ENCODE measurements around the gene MCM6. TPM values are rescaled to one million over a fixed set of nuclear protein-coding genes. Genes with fewer than 3 reads are reported as not detected.

MCM6 gene
- total RNA-seq, 1 donor from 2014 or later: 62.5 TPM

GRCh38 chr2:135909976-135910375 is 33.7 kb upstream of the MCM6 start:
- Histone ChIP-seq H3K27me3 (no peaks in the 10 kb centered on the region), H3K36me3 (peaks cover 20 to 64% of the 10 kb centered on the region in 2 donors)

GRCh38 chr2:135905679-135906078 is 29.4 kb upstream of the MCM6 start:
- DNase-seq (ENCODE audit: low spot score in 2 of 2): no peak
- Histone ChIP-seq H3K36me3 (peaks cover 17 to 42% of the 10 kb centered on the region in 2 donors), H3K4me1 (no peaks in the 10 kb centered on the region), H3K4me3 (no peak overlapping the region), H3K9me3 (no peaks in the 10 kb centered on the region), H3K27ac (no peak overlapping the region), H3K27me3 (no peaks in the 10 kb centered on the region)
- TF ChIP-seq CTCF (IDR thresholded peaks at IDR 0.05): no peak
- intact Hi-C loops (cut with DNase I): no loop called here

More at GRCh38 chr2:135909976-135910375, 33.7 kb upstream of the MCM6 start:
- Histone ChIP-seq H3K4me3 (no peak overlapping the region), H3K4me1 (no peaks in the 10 kb centered on the region), H3K27ac (no peak overlapping the region), H3K9me3 (no peaks in the 10 kb centered on the region)
- intact Hi-C loops (cut with DNase I): loop anchor here (5.0 kb wide), 1 partner anchor 1927 kb away; no protein-coding TSS in a partner anchor
- no peak for DNase-seq (ENCODE audit: low spot score in 2 of 2)
- no peak for TF ChIP-seq CTCF (IDR thresholded peaks at IDR 0.05)

GRCh38 chr2:135904341-135904989 is 28.2 kb upstream of the MCM6 start:
- Histone ChIP-seq H3K9me3 (no peaks in the 10 kb centered on the region), H3K27ac (no peak overlapping the region), H3K4me3 (no peak overlapping the region), H3K4me1 (no peaks in the 10 kb centered on the region), H3K27me3 (no peaks in the 10 kb centered on the region), H3K36me3 (peaks cover 17 to 30% of the 10 kb centered on the region in 2 donors)
- TF ChIP-seq CTCF (IDR thresholded peaks at IDR 0.05): no peak
- DNase-seq (ENCODE audit: low spot score in 2 of 2): no peak
- intact Hi-C loops (cut with DNase I): no loop called here

GRCh38 chr2:135903650-135904049 is 27.4 kb upstream of the MCM6 start:
- no peak for DNase-seq (ENCODE audit: low spot score in 2 of 2)
- intact Hi-C loops (cut with DNase I): no loop called here
- Histone ChIP-seq H3K4me1 (no peaks in the 10 kb centered on the region), H3K27ac (no peak overlapping the region), H3K27me3 (no peaks in the 10 kb centered on the region), H3K9me3 (no peaks in the 10 kb centered on the region), H3K4me3 (no peak overlapping the region), H3K36me3 (peaks cover 17 to 21% of the 10 kb centered on the region in 2 donors)
- no peak for TF ChIP-seq CTCF (IDR thresholded peaks at IDR 0.05)

- Histone ChIP-seq H3K27me3 (no peaks in the 10 kb centered on the region), H3K4me1 (no peaks in the 10 kb centered on the region), H3K27ac (no peak overlapping the region), H3K4me3 (no peak overlapping the region), H3K36me3 (peaks cover 0 to 6% of the 10 kb centered on the region in 2 donors), H3K9me3 (no peaks in the 10 kb centered on the region)
- intact Hi-C loops (cut with DNase I): no loop called here
- TF ChIP-seq CTCF (IDR thresholded peaks at IDR 0.05): no peak
- no peak for DNase-seq (ENCODE audit: low spot score in 2 of 2)
Observed at GRCh38 chr2:135899567-135899966, 23.3 kb upstream of the MCM6 start.

Measured in ascending aorta (tissue), 2 donors.